Measurements from ENCODE around the gene ZNF107. TPM values are rescaled to one million over a fixed set of nuclear protein-coding genes. Genes with fewer than 3 reads are reported as not detected.
"Not testable (repeated sequence)": the region's sequence is repeated elsewhere in the genome, so short reads cannot be mapped to it uniquely, and the experiment has no call there.

The ZNF107 gene
- total RNA-seq, 1 experiment from 2014 or later = 7.3 TPM

DNA sequence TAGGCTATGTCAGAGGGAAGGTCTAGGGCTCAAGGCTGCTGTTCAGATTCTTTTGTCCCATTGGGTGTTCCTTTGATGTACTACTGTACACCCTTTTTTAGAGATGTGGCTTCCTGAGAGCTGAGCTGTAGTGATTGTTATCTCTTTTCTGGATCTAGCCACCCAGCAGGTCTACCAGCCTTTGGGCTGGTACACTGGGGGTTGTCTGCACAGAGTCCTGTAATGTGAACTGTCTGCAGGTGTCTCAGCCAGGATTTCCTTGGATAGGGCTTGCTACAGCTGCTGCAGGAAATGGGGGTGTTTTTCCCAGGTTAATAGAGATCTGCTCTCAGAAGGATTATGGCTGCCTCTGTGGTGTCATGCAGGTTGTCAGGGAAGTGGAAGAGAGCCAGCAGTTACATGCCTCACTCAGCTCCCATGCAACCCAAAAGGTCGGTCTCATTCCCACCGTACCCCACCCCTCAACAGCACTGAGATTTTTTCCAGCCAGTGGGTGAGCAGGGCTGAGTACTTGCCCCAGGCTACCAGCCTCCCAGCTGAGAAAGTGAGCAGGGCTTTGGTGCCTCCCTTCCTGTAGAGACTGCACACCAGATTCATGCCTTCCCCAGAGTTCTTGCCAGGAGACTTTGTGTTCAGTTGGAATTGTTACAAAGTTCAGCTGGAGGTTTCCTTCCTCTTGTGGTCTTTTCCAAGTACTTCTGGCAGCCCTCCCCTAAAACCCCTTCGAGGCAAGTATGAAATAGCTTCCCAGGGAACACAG is 63.3 kb downstream of the ZNF107 start:
- Histone ChIP-seq H3K4me3 (no peak overlapping the region), H3K27ac (no peak overlapping the region), H3K27me3 (replicated peaks) (no peaks in the 10 kb centered on the region), H3K4me1 (replicated peaks) (no peaks in the 10 kb centered on the region), H3K9me3 (replicated peaks) (peaks cover 2% of the 10 kb centered on the region; the same call in 1 of the 2 replicates), H3K36me3 (no peaks in the 10 kb centered on the region)
- DNase-seq (ENCODE audit: low read depth in 1 of 2, low spot score in 2 of 2) = no peak

- DNase-seq (ENCODE audit: low read depth in 1 of 2, low spot score in 2 of 2) = no peak
- Histone ChIP-seq H3K9me3 (replicated peaks) (peaks cover 2% of the 10 kb centered on the region), H3K36me3 (no peaks in the 10 kb centered on the region), H3K27me3 (replicated peaks) (no peaks in the 10 kb centered on the region), H3K4me1 (replicated peaks) (no peaks in the 10 kb centered on the region), H3K4me3 (no peak overlapping the region), H3K27ac (no peak overlapping the region)
Observed at GRCh38 chr7:64733550-64734240, 67.8 kb downstream of the ZNF107 start.

GRCh38 chr7:64736575-64736974 is 70.6 kb downstream of the ZNF107 start:
- DNase-seq (ENCODE audit: low read depth in 1 of 2, low spot score in 2 of 2) = no peak
- Histone ChIP-seq H3K27me3 (replicated peaks) (no peaks in the 10 kb centered on the region), H3K9me3 (replicated peaks) (no peaks in the 10 kb centered on the region; the same call in none of the 2 replicates), H3K4me1 (replicated peaks) (no peaks in the 10 kb centered on the region), H3K36me3 (no peaks in the 10 kb centered on the region), H3K27ac (no peak overlapping the region), H3K4me3 (no peak overlapping the region)

DNA sequence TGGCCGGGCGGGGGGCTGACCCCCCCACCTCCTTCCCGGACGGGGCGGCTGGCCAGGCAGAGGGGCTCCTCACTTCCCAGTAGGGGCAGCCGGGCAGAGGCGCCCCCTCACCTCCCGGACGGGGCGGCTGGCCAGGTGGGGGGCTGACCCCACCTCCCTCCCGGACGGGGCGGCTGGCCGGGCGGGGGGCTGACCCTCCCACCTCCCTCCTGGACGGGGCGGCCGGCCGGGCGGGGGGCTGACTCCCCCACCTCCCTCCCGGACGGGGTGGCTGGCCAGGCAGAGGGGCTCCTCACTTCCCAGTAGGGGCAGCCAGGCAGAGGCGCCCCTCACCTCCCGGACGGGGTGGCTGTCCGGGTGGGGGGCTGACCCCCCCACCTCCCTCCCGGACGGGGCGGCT is 72.5 kb downstream of the ZNF107 start:
- H3K36me3 ChIP-seq; H3K4me1 ChIP-seq (replicated peaks); H3K27ac ChIP-seq; H3K9me3 ChIP-seq (replicated peaks); H3K27me3 ChIP-seq (replicated peaks); H3K4me3 ChIP-seq; DNase-seq (ENCODE audit: low read depth in 1 of 2, low spot score in 2 of 2): not testable (repeated sequence)

DNA sequence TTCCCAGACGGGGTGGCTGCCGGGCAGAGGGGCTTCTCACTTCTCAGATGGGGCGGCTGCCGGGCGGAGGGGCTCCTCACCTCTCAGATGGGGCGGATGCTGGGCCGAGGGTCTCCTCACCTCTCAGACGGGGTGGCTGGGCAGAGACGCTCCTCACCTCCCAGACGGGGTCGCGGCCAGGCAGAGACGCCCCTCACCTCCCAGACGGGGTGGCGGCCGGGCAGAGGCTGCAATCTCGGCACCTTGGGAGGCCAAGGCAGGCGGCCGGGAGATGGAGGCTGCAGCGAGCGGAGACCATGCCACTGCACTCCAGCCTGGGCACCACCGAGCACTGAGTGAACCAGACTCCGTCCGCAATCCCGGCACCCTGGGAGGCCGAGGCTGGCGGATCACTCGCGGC is 73.0 kb downstream of the ZNF107 start:
- not testable (repeated sequence) for H3K4me1 ChIP-seq (replicated peaks); DNase-seq (ENCODE audit: low read depth in 1 of 2, low spot score in 2 of 2); H3K9me3 ChIP-seq (replicated peaks); H3K36me3 ChIP-seq; H3K4me3 ChIP-seq; H3K27ac ChIP-seq; H3K27me3 ChIP-seq (replicated peaks)

GRCh38 chr7:64744680-64745079 is 78.7 kb downstream of the ZNF107 start:
- Histone ChIP-seq H3K9me3 (replicated peaks) (no peaks in the 10 kb centered on the region), H3K36me3 (no peaks in the 10 kb centered on the region), H3K27me3 (replicated peaks) (no peaks in the 10 kb centered on the region), H3K4me1 (replicated peaks) (no peaks in the 10 kb centered on the region), H3K27ac (no peak overlapping the region), H3K4me3 (no peak overlapping the region)
- no peak for DNase-seq (ENCODE audit: low read depth in 1 of 2, low spot score in 2 of 2)

DNA sequence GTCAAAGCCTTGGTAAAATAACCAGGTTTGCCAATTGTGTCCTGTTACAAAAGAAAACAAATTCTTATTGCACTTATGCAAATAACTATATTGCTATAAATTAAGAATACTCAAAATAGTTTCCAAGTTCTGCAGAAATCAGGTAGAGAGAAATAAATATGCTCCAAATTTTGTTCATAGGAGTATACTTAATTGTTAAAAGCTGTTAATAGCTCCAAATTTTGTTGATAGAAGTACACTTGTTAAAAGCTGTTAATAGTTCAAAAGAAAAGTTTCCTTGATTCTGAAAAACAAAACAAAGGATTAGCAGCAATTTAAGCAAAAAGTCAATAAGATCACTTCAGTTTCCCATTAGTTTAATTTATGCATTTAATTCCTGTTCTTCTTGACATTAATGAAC is 81.9 kb downstream of the ZNF107 start:
- Histone ChIP-seq H3K36me3 (no peaks in the 10 kb centered on the region), H3K27me3 (replicated peaks) (no peaks in the 10 kb centered on the region), H3K27ac (no peak overlapping the region), H3K4me3 (no peak overlapping the region), H3K9me3 (replicated peaks) (no peaks in the 10 kb centered on the region), H3K4me1 (replicated peaks) (no peaks in the 10 kb centered on the region)
- no peak for DNase-seq (ENCODE audit: low read depth in 1 of 2, low spot score in 2 of 2)

DNA sequence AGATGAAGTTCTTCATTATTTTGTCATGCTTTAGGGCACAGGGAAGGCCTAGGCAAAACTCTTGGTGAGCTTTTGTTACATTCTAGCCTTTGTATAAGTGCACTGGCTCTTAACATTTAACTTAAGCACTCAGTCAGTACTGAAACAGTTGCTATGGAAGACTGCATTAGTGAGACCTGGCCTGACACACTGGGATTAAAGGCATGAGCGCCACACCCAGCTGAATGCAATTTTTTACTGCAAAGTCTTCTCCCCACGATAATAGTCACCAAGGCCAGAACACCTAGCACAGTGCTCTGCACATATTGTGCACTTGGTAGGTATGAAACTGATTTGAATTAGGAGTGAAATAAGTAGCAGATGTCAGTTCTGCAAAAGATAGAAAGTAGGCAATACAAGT is 87.1 kb downstream of the ZNF107 start:
- H3K36me3 ChIP-seq = no peaks in the 10 kb centered on the region
- no peak for DNase-seq (ENCODE audit: low read depth in 1 of 2, low spot score in 2 of 2)
- no peaks in the 10 kb centered on the region; the same call in 1 of the 2 replicates for H3K9me3 ChIP-seq (replicated peaks)

DNA sequence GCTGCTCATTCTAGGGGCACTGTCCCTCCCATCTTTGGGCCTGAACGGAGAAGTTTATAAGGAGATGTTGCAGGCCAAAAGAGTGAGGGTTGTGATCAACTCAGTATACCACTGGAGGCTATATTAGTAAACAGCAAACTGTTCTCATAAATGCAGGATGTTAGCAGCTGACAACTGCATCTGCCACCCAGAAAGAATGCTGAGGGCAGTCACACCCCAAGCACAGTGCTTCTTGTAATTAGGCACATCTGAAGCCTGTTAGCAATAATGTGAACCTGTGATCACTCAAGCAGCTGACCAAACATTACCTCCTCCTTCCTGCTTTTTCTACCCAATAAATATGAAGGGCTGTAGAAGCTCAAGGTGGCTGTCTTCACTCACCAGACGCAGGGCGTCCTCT is 89.9 kb downstream of the ZNF107 start:
- DNase-seq (ENCODE audit: low read depth in 1 of 2, low spot score in 2 of 2) = no peak
- Histone ChIP-seq H3K36me3 (no peaks in the 10 kb centered on the region), H3K4me1 (replicated peaks) (no peaks in the 10 kb centered on the region), H3K27me3 (replicated peaks) (no peaks in the 10 kb centered on the region), H3K9me3 (replicated peaks) (no peaks in the 10 kb centered on the region; the same call in 1 of the 2 replicates), H3K27ac (no peak overlapping the region), H3K4me3 (no peak overlapping the region)

More for the DNA sequence above, 87.1 kb downstream of the ZNF107 start:
- Histone ChIP-seq H3K4me1 (replicated peaks) (no peaks in the 10 kb centered on the region), H3K27ac (no peak overlapping the region), H3K4me3 (no peak overlapping the region), H3K27me3 (replicated peaks) (no peaks in the 10 kb centered on the region)

GRCh38 chr7:64758151-64758550 is 92.2 kb downstream of the ZNF107 start:
- H3K36me3 ChIP-seq = no peaks in the 10 kb centered on the region
- no peaks in the 10 kb centered on the region for H3K27me3 ChIP-seq (replicated peaks)
- no peak overlapping the region for H3K27ac ChIP-seq
- DNase-seq (ENCODE audit: low read depth in 1 of 2, low spot score in 2 of 2) = no peak
- H3K4me1 ChIP-seq (replicated peaks) = no peaks in the 10 kb centered on the region
- no peak overlapping the region for H3K4me3 ChIP-seq
- no peaks in the 10 kb centered on the region; the same call in 1 of the 2 replicates for H3K9me3 ChIP-seq (replicated peaks)

Other genes with a start within 250 kb of the ZNF107 start
- 2.9 and 6.1 TPM in 2 replicates for gene ZNF680, start 103.1 kb upstream of the ZNF107 start, total RNA-seq (2014; rRNA removed; shearing (Covaris generic))
- 6.9 and 9.1 TPM in 2 replicates for gene ZNF138, start 128.3 kb downstream of the ZNF107 start, total RNA-seq (2014; rRNA removed; shearing (Covaris generic))
- gene ZNF273, start 237.1 kb downstream of the ZNF107 start, total RNA-seq (2014; rRNA removed; shearing (Covaris generic)) = 2.9 and 4.5 TPM in 2 replicates

Measured in SJSA1 (cell line).